Subcutaneous adipose tissue (tissue), 4 donors: ENCODE measurements around the gene RSPO1. TPM values are rescaled to one million over a fixed set of nuclear protein-coding genes. Genes with fewer than 3 reads are reported as not detected.

ENCODE experiments used
- CTCF ChIP-seq: fragments of 450-650 bp; IDR thresholded peaks from one replicate; pipeline ENCODE4 v1.5.1; 2016; ENCODE audit warnings: low read depth, mild to moderate bottlenecking, control low read depth, antibody characterized with exemption, moderate library complexity
- total RNA-seq, 4 donors: library from RNA; depleted of rRNA; stranded (reverse); fragments of >200 nt; gene quantifications; one replicate each; pipeline ENCODE4 v1.1.0, GENCODE V29; 2016

The RSPO1 gene
- total RNA-seq, 4 donors from 2014 or later: 1.5 to 9.9 TPM; not detected in 2

DNA sequence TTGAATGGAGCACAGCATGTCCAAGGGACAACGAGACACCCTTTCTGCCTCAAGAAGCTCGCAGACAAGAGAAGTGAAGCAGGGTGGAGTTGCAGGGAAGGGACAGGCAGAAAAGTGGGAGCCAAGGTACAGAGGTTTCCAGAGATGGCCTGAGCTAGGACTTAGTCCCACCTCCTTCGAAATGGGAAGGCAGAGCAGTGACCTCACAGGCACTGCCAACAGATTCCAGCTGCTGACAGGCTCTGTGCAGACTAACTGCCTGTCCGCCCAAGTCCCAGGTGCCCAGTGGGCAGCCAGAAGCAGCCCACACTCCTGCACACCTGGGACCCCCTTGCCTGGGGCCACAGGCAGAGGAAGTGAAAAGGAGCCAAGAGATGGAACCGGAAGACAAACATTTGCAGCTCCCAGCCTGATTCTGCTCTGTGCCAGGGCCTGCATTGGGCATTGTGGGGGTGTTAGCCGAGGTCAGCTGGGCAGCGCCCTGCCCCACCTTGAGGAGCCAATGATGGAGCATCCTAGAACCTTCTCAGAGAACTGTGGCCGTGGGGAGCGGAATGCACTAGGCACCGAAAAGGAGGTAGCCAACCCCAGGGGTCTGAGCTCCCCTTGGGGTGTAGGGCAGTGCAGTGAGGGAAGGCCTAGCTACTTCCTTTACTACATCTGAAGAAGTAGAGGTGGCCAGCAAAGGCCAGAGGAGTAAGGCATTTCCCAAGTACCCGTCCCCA is 27.5 kb upstream of the RSPO1 start:
- TF ChIP-seq CTCF: no peak

DNA sequence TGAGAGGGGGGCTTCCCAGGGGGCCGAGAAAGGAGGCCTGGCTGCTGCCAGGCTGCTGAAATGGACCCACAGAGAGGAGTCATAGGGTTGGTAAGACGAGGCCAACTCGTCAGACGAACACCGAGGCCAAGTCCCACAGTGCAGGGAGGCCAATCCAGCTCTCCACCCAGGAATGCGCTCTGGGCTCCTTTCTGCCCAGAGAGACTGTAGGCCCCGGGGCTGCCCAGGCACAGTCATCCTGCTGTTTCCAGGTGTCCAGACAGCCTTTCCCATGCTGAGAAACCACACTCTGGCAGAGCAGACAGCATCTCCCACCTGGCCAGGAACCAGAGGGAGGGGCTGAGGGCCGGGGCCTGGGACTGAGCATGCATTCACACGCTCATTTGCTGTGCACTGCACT is 26.7 kb upstream of the RSPO1 start:
- no peak for TF ChIP-seq CTCF

DNA sequence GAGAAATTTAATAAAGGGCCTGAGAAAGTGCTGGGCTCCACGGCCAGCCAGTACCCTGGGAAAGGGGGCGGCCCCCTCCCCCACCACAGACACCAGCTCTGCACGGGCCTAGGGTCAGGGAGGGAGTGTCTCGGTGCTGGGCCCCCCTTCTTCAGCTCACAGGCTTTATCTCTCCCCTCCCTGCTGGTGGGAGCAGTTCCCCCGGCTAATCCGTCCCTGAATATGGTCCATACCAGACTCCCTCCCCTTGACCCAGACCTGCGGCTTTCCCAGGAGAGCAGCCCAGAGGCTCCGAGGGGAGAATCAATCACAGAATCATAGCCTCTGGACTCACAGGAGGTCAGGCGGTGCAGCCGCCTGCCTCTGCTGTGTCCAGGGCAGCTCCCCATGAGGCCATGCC is 26.0 kb upstream of the RSPO1 start:
- TF ChIP-seq CTCF: no peak

- TF ChIP-seq CTCF: no peak
These were observed 23.8 kb upstream of the RSPO1 start for GRCh38 chr1:37658486-37658885.

- no peak for TF ChIP-seq CTCF
These were observed 23.1 kb upstream of the RSPO1 start for GRCh38 chr1:37657620-37658412.

DNA sequence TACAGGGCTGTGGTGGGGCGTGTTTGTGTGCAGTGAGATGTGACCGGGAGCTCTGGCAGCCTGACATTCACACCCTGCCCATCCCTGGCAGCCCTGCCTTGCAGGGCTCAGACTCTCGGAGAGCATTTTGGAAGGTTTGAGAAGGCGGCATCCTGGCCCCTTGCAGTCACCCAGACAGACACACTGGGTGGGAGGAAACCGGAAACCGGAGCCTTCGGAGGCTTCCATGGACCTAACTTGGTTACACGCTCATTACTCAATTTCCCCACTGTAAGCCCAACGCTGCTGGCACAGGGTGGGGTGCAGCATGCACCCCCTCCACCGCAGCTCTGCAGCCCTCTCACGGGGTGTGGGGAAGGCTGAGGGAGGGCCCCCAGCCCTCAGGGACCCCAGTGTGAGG is 22.2 kb upstream of the RSPO1 start:
- TF ChIP-seq CTCF: no peak

- TF ChIP-seq CTCF: no peak
These were observed 21.3 kb upstream of the RSPO1 start for GRCh38 chr1:37656026-37656425.
